ENCODE data around the gene KRT3.

- TF ChIP-seq CTCF (IDR thresholded peaks at IDR 0.05; ENCODE audit: low read depth, low read length, missing input control) (no peak), MAX (IDR thresholded peaks at IDR 0.05) (no peak), ATF3 (IDR thresholded peaks at IDR 0.05) (no peak), TAF1 (conservative IDR thresholded peaks at IDR 0.05) (no peak), SP1 (IDR thresholded peaks at IDR 0.05) (no peak), RAD21 (IDR thresholded peaks at IDR 0.05) (no peak), YY1 (IDR thresholded peaks at IDR 0.05) (no peak), JUND (IDR thresholded peaks at IDR 0.05) (no peak), EGR1 (IDR thresholded peaks at IDR 0.05; ENCODE audit: low read depth in 2 of 2) (no peak), ZBTB33 (IDR thresholded peaks at IDR 0.05) (no peak)
These were observed 6.1 kb downstream of the KRT3 start for GRCh38 chr12:52789637-52790426.

Data from liver (tissue), 3 donors.